GM21723 (cell line): ENCODE data around the gene AIDA.
A peak's percentile ranks its signal among the peaks of the same experiment; 100 is the strongest.
"Not testable (repeated sequence)": the region's sequence is repeated elsewhere in the genome, so short reads cannot be mapped to it uniquely, and the experiment has no call there.

ENCODE experiments used
- ATAC-seq: cut with Tn5 transposase; IDR thresholded peaks from one replicate; pipeline ENCODE4 v1.9.1; 2021; ENCODE audit warnings: mild to moderate bottlenecking, moderate library complexity; ENCODE audit not compliant: unreplicated experiment

AIDA gene, protein sequence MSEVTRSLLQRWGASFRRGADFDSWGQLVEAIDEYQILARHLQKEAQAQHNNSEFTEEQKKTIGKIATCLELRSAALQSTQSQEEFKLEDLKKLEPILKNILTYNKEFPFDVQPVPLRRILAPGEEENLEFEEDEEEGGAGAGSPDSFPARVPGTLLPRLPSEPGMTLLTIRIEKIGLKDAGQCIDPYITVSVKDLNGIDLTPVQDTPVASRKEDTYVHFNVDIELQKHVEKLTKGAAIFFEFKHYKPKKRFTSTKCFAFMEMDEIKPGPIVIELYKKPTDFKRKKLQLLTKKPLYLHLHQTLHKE

DNA sequence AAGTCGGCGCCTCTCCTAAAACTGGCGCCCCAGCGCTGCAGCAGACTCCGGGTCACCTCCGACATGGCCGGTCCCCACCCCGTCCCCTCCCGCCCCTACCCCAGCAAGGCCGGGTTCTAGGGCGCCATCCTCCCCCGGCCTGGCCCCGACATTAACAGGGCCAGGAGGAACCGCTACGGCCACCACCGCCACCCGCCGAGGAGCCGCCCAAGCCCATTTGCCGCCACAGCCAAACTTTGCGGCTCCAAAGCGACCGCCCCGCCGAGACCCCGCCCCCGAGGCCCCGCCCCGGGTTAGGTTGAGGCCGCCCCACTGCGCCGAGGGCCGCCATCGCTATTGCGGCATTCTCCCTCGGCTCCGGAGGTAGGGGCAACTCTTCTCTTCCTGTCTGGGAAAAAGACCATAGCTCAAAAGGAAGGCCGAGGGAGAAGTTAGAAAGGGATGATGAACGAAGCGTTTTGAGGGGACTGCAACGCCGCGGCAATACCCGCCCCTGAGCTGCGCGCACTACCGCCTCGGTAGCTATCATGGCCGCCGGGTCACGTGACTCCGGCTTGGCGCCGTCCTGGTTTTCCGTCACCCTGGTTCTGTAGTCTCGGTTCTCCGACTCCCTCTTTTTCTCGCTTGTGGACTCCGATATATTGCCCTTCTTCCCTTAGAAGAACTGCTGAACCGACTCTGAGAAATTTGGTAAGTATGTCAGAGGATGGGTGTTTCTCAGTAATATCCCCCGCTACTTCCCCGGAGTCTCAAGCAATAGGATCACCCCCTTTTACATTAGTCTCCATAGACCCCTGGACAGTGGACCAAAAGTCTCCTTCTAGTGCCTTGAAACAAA lies at the start of gene AIDA, which contains the start of gene BROX:
Gene AIDA (minus strand): TSS at position 239 of the 838 bp plus-strand sequence. CDS start 174 bp downstream, at position 65.
Gene BROX (plus strand): TSS at position 312 of the 838 bp plus-strand sequence. CDS start 3,136 bp downstream, outside the sequence.
- peak; percentile 86 for ATAC-seq

DNA sequence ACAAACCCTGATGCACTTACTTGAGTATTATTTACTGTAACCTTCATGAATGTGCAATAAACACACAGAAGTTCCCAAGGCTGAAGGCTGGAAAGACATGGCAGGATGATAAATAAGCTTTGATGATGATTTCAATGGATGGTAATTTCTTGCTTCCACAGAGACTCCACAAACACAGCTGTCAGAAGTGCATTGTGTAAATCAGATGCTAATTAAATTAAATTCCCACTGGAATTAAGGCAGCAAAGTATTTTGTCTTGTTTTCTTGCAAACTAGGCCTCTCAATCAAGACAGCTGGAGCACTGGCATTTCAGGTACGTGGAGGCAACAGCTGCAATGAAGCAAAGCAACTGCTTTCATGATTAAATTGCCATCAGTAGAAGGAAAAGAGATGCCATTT lies 48.8 kb upstream of the AIDA start:
- ATAC-seq, result no peak

DNA sequence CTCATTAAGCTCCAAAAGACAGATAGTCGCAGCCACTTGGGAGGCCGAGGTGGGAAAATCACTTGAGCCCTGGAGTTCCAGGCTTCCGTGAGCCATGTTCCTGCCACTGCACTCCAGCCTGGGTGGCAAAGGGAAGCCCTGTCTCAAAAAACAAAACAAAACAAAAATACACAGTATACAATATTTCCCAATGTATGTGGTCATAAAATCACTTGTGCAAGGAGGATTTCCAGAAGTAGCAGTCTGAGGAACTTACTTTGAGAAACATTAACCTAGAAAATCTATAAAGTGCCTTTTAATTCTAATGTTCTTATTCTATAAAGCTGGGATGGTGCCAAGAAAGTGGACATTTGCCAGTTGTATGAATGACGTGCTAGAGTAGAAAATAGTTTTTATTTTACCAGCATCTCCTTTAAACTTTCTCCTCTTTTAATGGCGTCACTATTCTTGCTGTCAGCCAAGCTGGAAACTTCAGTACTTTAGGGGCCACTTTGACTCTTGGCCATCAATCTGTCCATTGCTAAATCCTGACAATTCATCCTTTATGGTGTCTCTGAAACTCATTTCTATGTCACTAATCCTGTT lies 47.3 kb upstream of the AIDA start:
- ATAC-seq, result no peak

DNA sequence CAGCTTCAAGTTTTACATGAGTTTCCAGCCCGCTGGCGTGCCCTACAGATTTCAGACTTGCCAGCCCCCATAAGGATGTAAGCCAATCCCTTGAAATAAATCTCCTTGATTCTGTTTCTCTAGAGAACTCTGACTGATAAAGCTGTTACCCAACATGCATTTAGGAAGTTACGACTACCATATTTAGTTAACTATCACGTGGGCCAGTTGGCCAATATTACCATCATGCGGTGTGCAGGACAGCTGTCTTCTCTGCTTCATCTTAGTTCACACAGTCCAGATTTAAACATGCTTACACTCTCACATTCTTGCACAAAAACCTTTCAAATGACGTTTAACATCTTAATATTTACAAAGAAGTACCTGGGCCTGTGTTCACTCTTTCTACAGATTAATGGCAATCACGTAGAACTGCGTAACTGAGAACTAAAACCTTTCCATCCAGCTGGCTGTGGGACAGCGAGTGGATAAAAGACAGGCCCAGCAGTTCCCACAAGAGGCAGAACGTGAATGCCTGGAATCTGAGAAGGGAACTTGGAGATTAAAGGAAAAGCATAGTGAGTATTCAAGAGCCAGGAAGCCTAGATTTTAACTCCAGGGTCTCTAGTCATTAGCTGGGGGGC lies 45.5 kb upstream of the AIDA start:
- ATAC-seq, result no peak

DNA sequence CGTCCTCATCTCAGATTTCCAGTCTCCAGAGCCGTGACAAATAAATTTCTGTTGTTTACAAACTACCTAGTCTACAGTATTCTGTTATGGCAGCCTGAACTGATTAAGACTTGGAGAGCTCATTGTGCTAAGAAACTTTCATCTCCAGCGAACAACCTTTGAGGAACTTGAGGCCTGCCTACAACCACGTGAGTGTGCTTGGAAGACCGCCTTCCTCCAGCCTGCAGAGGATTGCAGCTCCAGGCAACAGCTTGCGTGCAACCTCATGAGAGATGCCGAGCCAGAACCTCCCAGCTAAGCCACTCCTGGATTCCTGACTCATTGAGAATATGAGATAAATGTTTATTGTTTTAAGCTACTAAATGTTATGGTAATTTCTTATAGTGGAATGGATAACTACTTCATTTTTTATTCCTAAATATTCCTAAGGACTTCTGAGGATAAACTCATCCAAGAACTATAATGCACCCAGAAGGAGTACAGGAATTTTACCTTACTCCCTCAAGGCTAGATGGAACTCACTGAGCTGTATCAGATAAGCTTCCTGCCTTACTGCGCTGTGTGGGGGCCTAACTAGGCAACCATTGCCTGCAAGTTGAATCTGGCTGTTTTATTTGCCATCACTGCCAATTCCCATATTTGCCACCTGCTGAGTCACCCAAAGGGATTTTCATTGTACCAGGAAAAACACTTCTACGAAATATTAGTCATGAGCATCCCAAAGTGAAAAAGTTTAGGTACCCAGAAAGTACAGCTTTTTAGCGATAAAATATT lies 42.3 kb upstream of the AIDA start:
- no peak for ATAC-seq

DNA sequence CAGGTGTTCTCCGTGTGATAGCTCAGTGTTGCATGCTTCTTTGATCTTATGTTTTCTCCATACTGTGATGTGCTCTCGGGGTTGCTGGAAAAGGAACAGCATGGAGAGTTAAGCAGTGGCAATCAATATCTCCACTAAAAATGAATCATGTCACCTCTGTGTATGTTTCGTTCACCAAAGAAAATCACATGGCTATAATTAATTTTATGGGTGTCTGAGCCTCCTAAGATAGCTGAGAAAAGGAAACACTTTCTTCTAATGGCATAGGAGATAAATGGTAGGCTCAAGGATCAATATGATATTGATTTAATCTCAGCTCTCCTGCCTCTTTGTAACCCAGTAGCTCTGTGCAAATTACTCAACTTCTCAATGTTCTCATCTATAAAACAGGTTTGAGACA lies 39.0 kb upstream of the AIDA start:
- ATAC-seq, result no peak

DNA sequence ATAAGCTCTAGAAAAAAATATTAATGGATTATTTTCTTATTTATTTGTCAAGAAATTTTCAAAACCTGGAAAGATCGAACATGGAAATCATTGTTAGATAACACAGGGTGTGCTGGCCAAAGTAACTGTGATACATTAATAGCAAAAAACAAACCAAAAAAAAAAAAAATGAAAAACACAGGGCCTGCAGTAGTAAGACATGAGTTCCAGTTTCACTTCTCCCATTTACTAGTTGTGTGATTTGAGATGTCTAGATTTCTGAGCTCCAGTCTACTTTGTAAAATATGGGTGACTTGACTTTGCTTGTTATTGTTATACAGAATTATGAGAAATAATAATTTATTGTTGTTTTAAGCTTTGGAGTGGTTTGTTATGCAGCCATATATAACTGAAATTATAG lies 38.4 kb upstream of the AIDA start:
- peak; percentile 94 for ATAC-seq

DNA sequence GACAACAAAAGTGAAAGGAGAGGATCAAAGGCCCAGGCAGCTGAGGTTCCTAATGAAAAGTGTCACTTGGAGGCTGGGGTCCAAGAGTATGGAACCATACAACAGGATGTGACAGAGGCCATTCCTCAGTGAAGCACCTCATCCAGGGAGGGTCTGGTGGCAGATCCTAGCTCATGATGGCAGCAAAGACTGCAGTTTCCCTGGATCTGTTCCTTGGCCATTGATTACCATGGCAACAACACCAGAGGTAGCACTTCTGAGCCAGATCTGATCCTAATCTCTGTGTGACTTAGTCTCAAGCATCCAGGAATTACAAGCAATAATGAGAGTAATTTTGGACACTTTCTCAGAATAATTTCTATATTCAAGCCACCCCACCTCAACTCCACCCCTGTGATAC lies 37.6 kb upstream of the AIDA start:
- ATAC-seq, result no peak

DNA sequence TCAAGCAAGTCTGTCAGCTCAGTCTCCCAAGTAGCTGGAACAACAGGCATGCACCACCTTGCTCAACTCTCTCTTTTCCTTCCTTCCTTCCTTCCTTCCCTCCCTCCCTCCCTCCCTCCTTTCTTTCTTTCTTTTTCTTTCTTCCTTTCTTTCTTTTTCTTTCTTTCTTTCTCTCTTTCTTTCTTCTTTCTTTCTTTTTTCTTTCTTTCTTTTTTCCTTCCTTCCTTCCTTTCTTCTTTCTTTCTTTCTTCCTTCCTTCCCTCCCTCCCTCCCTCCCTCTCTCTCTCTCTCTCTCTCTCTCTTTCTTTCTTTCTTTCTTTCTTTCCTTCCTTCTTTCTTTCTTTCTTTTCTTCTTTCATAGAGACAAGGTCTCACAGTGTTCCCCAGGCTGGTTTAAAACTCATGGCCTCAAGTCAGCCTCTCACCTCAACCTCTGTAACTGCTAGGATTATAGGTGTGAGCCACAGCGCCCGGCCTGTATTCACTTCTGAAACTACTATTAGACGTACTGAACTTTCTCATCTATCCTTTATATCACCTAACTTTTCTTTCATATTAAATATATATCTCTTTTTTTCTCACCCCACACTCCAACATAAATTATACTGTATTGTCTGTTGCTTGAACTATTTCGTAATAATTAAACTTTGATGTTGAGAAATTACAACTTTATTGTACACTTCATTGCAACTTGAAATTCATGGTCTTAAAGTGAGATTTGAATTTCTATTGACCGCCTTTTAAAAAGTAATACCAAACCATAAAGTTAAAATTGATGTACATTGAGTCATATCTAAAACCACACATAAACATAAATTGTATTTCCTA lies 29.6 kb upstream of the AIDA start:
- not testable (repeated sequence) for ATAC-seq

DNA sequence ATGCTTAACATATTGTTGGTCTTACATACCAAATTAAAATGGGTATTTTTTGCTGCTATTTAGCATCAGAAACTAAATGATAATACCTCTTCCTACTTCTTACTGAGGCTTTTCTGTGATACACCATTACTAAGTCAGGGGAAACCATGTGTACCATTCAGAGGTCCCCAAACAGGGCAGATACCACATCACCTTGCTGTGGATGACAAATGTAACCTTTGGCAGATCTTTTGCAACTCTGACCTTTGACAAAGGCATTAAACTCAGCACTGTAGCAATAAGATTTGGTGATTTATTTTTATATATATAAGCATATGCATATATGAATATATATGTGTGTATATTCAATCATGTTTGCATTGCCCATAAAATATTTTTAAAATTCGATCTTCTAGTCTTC lies 27.6 kb upstream of the AIDA start:
- no peak for ATAC-seq

DNA sequence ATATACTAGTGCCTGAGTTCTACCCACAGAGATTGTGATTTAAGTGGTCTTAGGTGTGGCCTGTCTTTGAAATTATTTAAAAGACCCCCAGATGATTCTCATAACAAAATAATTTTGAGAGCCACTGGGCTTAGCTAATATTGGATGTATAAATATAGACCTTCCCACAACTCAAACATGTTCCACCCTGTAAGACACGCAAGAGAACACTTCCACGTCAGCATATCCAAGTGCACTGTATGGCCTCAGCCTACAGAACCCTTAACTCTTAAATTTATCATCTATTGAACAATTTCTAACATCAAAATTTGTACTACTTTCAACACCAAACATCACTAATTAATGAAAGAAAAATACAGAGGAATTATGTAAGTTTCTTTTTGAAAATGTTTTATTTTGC lies 27.2 kb upstream of the AIDA start:
- ATAC-seq, result no peak

DNA sequence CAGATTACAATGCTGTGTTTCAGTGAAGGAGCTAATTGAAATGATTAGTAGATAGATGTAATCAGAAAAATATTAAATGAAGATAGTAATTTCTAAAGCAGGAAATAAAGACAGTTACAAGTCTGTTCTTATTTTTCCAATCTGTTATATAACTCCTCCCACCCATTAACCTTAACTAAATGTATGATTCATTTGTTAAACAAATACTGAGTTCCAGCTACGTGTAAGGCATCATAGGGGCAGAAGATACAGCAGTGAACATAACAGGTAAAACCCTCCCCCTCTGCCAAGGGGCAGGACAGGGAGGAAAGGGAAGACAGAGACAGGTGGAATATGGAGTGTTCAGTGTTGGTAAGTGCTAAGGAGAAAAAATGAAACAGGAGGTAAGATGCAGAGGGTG lies 24.7 kb upstream of the AIDA start, which contains the start of gene FAM177B:
Gene FAM177B (plus strand): TSS at position 231 of the 400 bp plus-strand sequence. CDS start 9,344 bp downstream, outside the sequence.
- no peak for ATAC-seq

DNA sequence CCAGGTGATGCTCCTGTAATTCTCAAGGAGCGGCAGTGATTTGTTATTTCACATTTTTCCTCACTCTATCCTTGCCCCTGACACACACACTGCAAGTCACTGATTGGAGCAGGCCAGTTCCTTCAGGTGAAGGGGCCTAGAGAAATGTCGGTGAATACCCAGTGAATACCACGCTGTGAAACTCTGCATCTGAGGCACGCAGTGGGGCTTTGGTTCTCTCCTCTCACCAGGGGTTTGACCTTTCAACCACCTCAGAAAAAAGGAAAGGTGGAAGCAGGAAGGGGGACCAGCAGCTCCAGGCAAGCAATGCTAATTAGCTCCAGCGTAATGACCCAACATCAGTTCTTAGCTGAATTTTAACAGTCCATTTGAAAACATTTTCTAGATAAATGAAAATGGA lies 24.2 kb upstream of the AIDA start:
- no peak for ATAC-seq

DNA sequence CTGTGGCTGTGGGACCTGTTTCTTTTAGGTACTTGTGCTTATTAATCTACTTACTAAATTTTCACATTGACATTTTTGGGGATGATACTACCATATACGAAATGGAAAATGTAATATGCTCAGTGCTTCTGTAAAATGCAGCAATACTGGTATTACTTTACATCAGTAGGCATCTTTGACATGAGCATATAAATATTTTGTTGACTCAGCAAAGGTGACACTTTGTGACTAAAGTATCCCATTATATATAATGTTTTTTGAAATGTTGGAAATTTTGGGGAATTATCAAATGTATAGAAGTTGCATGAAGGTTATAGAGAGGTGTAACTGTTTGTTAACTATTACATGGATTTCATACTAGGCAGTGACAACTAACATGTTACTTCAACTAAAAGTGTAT lies 22.4 kb upstream of the AIDA start:
- no peak for ATAC-seq

DNA sequence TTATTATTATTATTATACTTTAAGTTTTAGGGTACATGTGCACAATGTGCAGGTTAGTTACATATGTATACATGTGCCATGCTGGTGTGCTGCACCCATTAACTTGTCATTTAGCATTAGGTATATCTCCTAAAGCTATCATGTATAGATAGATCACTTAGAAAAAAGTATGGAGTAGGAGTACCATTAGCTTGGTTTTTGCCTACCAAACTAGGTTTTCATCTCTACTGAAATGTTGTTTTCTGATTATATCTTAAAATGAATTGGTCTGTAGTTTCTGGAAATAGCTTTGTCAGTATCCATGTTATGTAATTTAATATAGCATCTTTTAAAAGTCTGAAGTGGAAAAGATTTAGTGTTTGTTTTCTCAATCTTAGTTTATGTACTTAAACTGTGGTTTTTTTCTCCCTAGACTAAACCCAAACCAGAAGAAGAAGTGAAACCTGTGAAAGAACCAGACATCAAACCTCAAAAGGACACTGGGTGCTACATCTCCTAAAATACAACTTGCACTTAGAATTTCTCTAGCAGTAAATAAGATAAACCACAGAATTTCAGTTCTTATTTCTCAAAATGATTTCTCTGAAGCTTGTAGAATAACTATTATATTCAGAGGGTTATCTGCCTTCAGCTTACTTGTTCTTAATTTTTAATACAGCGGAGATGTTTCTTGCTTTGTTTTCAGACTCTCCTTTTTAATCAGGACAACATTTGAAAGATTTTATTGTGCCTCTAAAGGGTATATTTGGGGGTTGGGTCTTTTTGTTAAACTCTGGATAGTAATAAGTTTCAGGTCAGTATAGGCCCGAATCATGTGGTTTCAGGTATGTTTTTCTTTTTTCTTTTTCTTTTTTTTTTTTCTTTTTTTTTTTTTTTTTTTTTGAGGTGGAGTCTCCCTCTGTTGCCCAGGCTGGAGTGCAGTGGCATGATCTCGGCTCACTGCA lies 20.2 kb upstream of the AIDA start:
- ATAC-seq, result peak; percentile 99

DNA sequence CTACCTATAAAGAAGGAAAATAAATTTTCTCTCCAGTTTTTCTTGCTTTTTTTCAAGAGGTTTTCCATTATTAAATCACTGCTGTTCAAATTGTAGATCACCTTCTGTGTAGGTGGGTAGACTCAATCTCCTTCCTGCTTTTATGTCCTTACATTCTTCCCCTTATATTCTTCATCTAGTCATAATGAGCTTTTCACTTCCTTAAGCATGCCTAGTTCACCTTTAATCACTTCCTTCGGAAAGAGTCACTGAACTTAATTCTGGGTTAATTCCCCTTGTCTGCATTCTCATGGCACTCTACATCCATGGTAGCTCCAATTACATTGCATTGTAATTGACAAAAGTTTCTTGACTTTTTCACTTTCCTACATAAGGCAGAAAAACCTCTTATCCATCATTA lies 18.6 kb upstream of the AIDA start:
- ATAC-seq, result no peak

DNA sequence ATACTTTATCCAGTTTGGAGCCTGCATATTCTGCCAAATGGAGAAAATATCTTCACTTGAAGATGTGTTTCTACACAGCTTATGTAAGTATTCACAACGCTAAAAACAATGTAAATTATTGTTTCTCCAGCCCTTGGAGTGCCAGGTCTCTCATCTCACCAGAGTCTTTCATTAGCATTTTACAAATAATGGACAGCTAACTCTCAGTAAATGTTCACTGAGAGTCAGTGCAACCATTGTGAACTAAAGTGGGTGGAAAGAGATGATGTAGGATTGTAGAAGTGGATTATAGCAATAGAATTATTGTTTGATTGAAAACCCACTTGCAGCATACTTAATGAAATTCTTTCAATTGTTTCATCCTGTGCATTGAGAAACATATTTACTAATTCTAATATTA lies 16.5 kb upstream of the AIDA start:
- no peak for ATAC-seq

DNA sequence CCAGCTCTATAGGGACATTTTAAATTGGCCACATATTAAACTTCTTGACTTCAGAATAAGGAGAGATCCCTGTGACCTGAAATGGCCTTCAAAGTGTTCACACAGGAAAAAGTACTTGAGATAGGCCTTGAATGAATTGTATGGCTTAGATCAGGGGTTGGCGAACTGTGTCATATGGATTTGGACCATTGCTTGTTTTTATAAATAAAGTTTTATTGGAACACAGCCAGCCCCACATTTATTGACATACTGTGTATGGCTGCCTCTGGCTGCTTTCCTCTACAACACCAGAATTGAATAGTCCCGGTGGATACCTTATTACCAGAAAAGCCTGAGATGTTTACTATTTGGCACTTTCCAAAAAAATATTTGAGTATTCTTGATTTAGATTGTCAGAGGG lies 4.1 kb upstream of the AIDA start:
- no peak for ATAC-seq
